DND-41 (cell line): ENCODE measurements around the gene DDX60.

Source experiments
- EZH2 ChIP-seq: IDR thresholded peaks from 3 replicates; pipeline ENCODE4 v1.6.1; 2012; ENCODE audit warnings: borderline replicate concordance, low read depth, mild to moderate bottlenecking, moderate library complexity, low read length, inconsistent platforms; ENCODE audit not compliant: severe bottlenecking
- TF ChIP-seq, protein P1 (sequence below): IDR thresholded peaks from 2 replicates; pipeline ENCODE4 v1.5.1; 2012; ENCODE audit warnings: borderline replicate concordance, low read length, moderate library complexity, mild to moderate bottlenecking; ENCODE audit not compliant: poor library complexity, severe bottlenecking; ENCODE audit errors: extremely low read depth

DNA sequence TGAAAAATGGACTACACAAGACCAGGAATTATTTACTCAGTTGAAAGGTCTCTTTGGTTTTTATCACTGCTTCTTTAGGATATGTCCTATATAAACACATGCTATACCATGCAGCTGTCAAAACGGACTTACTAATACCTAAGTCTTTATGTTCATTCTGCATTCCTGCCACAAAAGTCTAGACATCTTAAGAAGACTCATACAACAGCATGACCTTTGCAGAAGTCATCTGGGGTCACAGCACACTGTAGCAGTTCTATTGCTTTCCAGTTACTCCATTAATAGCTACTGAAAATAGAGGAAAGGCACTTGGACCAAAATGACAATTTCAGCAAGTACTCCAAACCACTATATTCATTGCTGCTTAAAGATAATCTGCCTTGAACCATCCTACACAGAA, 53.2 kb downstream of the DDX60 start:
- no peak for TF ChIP-seq EZH2
- TF ChIP-seq, protein P1, sequence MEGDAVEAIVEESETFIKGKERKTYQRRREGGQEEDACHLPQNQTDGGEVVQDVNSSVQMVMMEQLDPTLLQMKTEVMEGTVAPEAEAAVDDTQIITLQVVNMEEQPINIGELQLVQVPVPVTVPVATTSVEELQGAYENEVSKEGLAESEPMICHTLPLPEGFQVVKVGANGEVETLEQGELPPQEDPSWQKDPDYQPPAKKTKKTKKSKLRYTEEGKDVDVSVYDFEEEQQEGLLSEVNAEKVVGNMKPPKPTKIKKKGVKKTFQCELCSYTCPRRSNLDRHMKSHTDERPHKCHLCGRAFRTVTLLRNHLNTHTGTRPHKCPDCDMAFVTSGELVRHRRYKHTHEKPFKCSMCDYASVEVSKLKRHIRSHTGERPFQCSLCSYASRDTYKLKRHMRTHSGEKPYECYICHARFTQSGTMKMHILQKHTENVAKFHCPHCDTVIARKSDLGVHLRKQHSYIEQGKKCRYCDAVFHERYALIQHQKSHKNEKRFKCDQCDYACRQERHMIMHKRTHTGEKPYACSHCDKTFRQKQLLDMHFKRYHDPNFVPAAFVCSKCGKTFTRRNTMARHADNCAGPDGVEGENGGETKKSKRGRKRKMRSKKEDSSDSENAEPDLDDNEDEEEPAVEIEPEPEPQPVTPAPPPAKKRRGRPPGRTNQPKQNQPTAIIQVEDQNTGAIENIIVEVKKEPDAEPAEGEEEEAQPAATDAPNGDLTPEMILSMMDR: no peak
